GM12865 (cell line): Measurements from ENCODE around the gene PDSS2.

ENCODE experiments used
- DNase-seq: peaks from one replicate; pipeline ENCODE4 v3.0.0; 2010; ENCODE audit warnings: low read depth
- H3K4me3 ChIP-seq: 2 replicates; pipeline ENCODE4 v1.5.1; 2011; ENCODE audit warnings: mild to moderate bottlenecking, low read depth, low read length, control low read depth
- TF ChIP-seq, protein P1 (sequence below): IDR thresholded peaks from 2 replicates; pipeline ENCODE4 v1.5.1; 2011; ENCODE audit warnings: low read length, control low read depth, low read depth, inconsistent platforms; ENCODE audit not compliant: insufficient read depth; ENCODE audit errors: missing control alignments

PDSS2 gene

DNA sequence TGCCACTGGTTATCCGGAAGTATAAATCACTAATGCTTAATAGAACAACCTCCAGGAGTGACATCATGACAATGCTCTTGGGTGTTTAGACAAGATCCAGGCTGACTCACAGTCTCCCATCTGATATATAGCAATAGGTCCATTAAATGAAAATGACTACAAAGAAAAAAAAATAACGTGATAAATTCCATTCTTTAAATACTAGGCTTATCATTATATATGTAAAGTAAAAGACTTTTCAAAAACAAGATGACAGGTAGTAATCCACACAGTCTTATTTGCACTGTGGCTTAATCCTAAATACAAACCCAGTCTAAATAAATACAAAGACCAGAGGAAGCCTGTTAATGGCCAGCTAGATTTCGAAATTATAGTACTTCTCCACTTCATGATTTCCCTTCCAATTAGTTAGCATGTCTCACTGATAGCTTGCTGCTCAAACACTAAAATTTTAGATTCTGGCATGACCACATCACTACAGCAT is 195.0 kb downstream of the PDSS2 start:
- TF ChIP-seq, protein P1, sequence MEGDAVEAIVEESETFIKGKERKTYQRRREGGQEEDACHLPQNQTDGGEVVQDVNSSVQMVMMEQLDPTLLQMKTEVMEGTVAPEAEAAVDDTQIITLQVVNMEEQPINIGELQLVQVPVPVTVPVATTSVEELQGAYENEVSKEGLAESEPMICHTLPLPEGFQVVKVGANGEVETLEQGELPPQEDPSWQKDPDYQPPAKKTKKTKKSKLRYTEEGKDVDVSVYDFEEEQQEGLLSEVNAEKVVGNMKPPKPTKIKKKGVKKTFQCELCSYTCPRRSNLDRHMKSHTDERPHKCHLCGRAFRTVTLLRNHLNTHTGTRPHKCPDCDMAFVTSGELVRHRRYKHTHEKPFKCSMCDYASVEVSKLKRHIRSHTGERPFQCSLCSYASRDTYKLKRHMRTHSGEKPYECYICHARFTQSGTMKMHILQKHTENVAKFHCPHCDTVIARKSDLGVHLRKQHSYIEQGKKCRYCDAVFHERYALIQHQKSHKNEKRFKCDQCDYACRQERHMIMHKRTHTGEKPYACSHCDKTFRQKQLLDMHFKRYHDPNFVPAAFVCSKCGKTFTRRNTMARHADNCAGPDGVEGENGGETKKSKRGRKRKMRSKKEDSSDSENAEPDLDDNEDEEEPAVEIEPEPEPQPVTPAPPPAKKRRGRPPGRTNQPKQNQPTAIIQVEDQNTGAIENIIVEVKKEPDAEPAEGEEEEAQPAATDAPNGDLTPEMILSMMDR: no peak
- DNase-seq: no peak
- H3K4me3 ChIP-seq: no peak overlapping the region

DNA sequence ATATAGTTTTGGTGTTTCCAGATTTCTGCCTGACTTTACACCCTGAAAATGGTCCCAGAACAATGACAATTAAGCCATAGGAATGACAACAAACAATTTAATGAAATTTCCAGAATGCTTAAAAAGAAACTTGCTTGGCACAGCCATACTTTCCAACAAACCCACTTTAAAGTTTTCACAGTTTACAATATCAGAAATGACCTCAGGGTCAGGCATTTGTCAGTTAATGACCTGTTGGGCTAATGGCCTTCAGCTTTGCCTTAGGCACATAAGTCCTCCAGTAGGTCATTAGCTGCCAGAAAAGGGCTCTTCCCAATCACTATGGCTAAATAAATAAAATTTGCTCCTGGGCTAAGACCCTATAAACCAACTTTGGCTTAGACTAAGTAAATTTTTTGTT is 199.4 kb downstream of the PDSS2 start:
- DNase-seq: no peak
- TF ChIP-seq, protein P1: no peak
- no peak overlapping the region for H3K4me3 ChIP-seq

DNA sequence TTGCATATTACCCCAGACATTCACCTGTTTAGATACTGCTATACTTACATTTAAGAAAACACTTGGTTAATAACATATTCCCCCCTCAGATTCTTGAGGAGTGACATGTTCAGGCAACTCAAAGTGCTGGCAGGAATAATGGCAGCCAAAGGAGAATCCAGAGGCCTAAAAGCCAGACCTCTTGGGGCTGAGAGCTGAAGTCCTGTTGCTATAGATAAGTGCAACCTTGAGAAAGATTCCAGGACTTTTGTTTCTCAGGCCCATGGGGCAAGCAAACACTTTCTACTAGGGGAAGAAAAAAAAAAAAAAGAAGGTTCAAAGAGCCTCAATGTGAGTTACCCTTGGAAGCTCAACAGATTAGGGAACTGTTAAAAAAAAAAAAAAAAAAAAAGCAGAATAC is 211.2 kb downstream of the PDSS2 start:
- DNase-seq: no peak
- H3K4me3 ChIP-seq: no peak overlapping the region
- TF ChIP-seq, protein P1: no peak

DNA sequence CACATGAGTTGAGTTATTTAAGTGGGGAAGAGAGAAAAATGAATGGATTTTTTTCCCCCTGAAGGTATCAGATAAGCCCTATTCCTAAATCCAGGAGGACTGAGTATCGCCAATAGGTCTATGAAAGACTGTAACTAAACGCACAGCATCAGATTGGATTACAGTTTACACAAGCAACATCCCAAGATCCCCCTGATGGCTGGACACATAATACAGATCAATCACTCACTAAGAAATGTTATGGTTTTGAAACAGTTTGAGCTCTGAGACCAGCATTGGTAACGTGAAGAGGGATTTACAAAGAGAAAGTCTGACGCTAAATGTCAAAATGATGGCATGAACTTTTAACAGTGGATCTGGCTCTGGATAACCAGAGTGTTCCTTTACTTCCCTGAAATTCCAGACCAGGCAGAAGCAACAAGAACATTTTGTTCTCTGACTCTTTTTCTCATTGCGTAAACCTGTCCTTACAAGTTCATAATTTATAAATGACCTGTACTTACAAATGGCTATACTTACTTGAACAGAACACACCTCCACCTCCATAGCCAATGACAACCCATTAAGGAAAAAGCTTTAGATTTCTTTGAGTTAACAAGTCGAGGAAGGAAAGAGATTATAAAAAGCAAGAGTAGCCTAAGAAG is 212.3 kb downstream of the PDSS2 start:
- no peak overlapping the region for H3K4me3 ChIP-seq
- TF ChIP-seq, protein P1: no peak
- DNase-seq: no peak

DNA sequence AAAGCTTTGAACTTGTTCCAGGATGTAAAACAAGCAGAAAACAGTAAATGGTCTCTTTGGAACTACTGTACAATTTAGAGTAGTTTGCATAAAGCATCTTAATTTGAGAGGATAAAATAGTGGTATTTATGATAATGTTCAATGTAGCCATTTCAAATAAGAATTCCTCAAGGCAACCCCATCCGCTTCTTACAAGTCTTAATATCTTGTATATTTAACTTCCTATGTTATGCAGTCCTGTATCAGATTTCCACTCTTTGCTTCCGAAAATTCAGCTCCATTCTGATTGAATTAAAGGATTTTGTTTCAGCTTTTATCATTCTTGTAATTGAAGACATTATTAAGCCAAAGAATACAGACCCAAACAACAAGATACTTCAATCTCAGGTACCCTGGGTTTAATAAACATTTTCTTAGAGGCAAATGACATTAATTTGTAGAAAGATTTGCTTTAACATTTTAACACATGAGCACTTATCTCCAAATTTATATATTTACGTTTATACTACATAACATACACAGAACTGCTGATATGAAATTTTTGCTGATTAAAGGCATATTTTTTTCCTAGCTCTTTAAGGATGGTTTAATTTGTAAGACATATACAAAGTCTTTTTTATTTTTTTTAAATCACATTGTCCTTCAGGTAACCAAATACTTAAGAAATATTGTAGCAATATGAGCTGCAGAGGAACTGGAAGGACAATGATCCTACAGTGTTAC is 213.0 kb downstream of the PDSS2 start:
- DNase-seq: no peak
- TF ChIP-seq, protein P1: no peak
- H3K4me3 ChIP-seq: no peak overlapping the region

DNA sequence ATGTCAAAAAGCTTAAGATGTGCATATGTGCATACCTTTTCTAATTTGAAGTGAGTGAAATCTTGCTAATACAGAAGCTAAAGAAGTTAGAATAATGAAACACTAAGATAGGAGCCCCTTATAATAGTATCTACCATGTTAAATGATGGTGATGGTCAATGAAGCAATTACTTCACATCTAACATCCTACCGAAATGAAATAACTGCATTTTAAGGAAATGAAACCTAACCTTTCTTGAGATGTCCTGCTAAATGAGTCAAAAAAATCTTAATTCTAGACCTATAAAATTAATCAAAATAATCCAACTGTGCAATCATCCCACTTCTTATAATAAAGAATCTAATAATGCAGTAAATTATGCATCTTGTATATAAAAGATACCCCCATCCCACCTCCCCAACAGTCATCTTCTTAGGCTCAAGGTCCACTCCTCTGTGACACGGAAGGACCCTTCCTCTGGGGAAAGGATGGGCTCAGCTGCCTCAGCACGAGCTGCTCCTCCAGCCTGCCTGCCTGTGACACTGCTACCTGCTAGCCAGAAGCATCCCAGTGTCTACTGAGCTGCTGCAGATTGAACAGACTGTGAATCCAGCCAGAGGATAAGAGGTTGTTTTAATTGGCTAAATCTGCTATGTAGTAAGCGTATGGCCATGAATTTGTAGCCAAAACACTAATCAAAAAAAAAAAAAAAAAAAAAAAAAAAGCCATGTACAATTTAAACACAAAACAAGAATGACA is 214.5 kb downstream of the PDSS2 start:
- TF ChIP-seq, protein P1: no peak
- no peak for DNase-seq
- H3K4me3 ChIP-seq: no peak overlapping the region
